Neutrophil (primary cell): ENCODE data around the gene NUDT16.

Experiments used
- H3K27ac ChIP-seq: fragments of 200-600 bp; sonication (generic); 2 replicates; pipeline ENCODE4 v1.5.1; 2016; ENCODE audit warnings: mild to moderate bottlenecking, moderate library complexity
- H3K27me3 ChIP-seq: fragments of 200-600 bp; sonication (generic); 2 replicates; pipeline ENCODE4 v1.6.0; 2016; ENCODE audit warnings: mild to moderate bottlenecking
- H3K36me3 ChIP-seq: fragments of 200-600 bp; sonication (generic); 2 replicates; pipeline ENCODE4 v1.5.1; 2017
- H3K4me1 ChIP-seq, 2 experiments: fragments of 200-600 bp in 1 of 2; sonication (generic) in 1 of 2; 1 replicate in 1 of 2; 2 replicates in 1 of 2; pipeline versions ENCODE4 v1.5.1 to v1.6.1; 2013 to 2016; ENCODE audit warnings: low read depth in 1 of 2, low read length in 1 of 2, mild to moderate bottlenecking in 1 of 2, moderate library complexity in 1 of 2; ENCODE audit not compliant: control insufficient read depth in 1 of 2, insufficient read depth in 1 of 2
- H3K4me3 ChIP-seq, 2 experiments: fragments of 200-600 bp in 1 of 2; sonication (generic) in 1 of 2; 1 replicate in 1 of 2; 2 replicates in 1 of 2; pipeline ENCODE4 v1.5.1; 2013 to 2016; ENCODE audit warnings: low read depth in 1 of 2, low read length in 1 of 2, mild to moderate bottlenecking in 1 of 2, moderate library complexity in 1 of 2
- H3K9me3 ChIP-seq: fragments of 200-600 bp; sonication (generic); 2 replicates; pipeline ENCODE4 v1.5.1; 2016
- TF ChIP-seq, protein P1 (sequence below): fragments of 200-600 bp; sonication (generic); IDR thresholded peaks from 2 replicates; pipeline ENCODE4 v1.5.1; 2016; ENCODE audit warnings: antibody characterized with exemption

NUDT16 gene

DNA sequence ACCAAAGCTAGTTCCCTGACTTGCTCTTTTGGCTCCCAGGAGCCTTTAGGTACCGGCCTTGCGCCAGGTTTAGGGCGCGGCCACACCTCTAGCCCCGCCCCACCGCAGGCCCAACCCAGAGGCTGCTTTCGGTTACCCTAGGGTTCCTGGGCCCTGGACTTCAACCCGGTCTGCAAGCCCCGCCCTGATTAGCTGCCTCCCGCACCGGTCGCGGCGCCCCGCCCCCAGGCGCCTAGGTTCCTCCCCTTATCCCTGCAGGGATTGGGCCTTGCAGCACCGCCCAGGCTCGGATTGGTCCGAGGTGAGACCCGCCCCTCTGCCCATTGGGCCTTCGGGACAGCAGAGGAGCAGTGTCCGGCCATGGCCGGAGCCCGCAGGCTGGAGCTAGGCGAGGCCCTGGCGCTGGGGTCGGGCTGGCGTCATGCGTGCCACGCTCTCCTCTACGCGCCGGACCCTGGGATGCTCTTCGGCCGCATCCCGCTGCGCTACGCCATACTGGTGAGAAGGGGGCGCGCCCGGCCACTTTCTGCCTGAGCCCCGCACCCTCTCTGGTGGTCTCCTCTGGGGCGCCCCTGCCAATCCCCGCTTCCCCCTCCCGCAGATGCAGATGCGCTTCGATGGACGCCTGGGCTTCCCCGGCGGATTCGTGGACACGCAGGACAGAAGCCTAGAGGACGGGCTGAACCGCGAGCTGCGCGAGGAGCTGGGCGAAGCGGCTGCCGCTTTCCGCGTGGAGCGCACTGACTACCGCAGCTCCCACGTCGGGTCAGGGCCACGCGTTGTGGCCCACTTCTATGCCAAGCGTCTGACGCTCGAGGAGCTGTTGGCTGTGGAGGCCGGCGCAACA, at the start of gene NUDT16:
Gene NUDT16, plus strand, starts transcription at position 330 of the 847 bp plus-strand sequence. Its CDS starts 31 bp downstream, at position 361.
- TF ChIP-seq, protein P1, sequence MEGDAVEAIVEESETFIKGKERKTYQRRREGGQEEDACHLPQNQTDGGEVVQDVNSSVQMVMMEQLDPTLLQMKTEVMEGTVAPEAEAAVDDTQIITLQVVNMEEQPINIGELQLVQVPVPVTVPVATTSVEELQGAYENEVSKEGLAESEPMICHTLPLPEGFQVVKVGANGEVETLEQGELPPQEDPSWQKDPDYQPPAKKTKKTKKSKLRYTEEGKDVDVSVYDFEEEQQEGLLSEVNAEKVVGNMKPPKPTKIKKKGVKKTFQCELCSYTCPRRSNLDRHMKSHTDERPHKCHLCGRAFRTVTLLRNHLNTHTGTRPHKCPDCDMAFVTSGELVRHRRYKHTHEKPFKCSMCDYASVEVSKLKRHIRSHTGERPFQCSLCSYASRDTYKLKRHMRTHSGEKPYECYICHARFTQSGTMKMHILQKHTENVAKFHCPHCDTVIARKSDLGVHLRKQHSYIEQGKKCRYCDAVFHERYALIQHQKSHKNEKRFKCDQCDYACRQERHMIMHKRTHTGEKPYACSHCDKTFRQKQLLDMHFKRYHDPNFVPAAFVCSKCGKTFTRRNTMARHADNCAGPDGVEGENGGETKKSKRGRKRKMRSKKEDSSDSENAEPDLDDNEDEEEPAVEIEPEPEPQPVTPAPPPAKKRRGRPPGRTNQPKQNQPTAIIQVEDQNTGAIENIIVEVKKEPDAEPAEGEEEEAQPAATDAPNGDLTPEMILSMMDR: peak; percentile 47
- Histone ChIP-seq H3K4me1 (peaks cover 38 to 41% of the 10 kb centered on the region in 2 experiments), H3K9me3 (no peaks in the 10 kb centered on the region), H3K4me3 (peak within 1 kb of the TSS; percentile 89 to 90), H3K27me3 (no peaks in the 10 kb centered on the region), H3K36me3 (peaks cover 8% of the 10 kb centered on the region), H3K27ac (peak within 1 kb of the TSS; percentile 89)

DNA sequence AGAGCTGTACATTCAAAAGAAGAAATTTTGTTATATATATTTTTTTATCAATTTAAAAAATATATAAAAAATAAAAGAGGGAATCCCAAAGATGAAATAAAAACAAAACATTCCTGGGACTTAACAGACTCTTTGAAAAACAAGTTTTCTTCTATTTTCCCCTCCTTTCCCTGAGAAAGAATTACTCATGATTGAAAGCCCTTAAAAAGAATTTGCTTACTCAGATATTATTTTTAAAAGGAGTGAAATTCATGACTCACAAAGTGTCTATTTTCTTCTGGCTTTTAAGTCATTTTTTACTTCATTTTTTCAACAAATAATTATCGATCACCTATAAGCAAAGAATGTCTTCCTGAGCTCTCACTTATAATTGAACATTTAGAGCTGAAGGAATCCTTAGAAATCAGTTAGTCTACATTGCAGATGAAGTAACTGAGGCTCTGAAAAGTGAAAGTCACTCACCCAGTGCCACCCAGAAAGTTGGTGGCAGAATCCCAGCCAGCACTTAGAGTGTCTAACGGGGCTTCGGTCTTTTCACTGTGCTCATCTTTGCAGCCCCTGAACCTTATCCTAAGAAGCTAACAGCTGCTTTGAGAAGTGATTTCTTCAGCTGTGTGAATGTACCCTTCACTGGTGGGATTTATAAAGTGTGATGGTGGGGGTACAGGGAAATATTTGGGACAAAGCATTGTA, 42.5 kb upstream of the NUDT16 start:
- Histone ChIP-seq H3K9me3 (no peaks in the 10 kb centered on the region), H3K4me1 (no peaks in the 10 kb centered on the region), H3K27ac (no peak overlapping the region), H3K36me3 (no peaks in the 10 kb centered on the region), H3K4me3 (no peak overlapping the region), H3K27me3 (no peaks in the 10 kb centered on the region)
- TF ChIP-seq, protein P1: no peak

DNA sequence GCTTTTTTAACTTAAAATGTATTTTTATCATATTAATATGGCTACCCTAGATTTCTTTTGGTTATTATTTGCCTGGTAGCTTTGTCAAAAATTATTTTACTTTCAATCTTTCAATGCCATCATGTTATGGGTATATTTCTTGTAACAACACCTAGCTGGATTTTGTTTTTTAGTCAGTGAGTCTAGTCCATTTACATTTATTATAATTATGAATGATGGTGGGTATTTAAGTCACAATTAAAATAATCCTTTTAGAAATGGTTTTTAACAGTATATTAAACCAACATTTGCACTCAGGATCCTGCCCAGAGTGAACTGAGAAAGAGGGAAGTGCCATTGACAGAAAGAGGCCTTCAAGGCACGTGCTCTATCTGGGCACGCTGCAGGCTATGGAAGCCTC, 39.8 kb upstream of the NUDT16 start:
- no peaks in the 10 kb centered on the region for H3K9me3 ChIP-seq
- TF ChIP-seq, protein P1: no peak
- H3K4me1 ChIP-seq: no peaks in the 10 kb centered on the region
- H3K36me3 ChIP-seq: no peaks in the 10 kb centered on the region
- no peak overlapping the region for H3K4me3 ChIP-seq
- no peak overlapping the region for H3K27ac ChIP-seq
- H3K27me3 ChIP-seq: no peaks in the 10 kb centered on the region

DNA sequence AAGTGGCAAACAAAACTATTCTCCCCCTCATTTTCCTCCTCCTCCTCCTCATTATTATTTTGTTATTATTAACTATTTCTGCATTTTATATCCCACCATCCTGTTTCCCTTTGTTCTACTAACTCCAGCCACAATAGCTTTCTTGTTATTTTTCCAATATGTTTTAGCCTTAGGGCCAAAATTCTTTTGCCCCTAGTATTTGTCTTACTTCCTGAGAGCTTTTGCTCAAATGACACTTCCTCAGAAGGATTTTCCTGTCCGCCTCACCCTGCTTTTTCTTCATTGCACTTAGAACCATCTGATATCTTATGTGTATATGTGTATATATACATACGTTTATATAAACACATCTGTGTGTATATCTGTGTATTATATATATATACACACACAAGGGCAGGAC, 32.7 kb upstream of the NUDT16 start:
- Histone ChIP-seq H3K36me3 (no peaks in the 10 kb centered on the region), H3K9me3 (no peaks in the 10 kb centered on the region), H3K27me3 (no peaks in the 10 kb centered on the region), H3K27ac (no peak overlapping the region), H3K4me3 (no peak overlapping the region), H3K4me1 (peaks cover 12 to 16% of the 10 kb centered on the region in 2 experiments)
- TF ChIP-seq, protein P1: no peak

DNA sequence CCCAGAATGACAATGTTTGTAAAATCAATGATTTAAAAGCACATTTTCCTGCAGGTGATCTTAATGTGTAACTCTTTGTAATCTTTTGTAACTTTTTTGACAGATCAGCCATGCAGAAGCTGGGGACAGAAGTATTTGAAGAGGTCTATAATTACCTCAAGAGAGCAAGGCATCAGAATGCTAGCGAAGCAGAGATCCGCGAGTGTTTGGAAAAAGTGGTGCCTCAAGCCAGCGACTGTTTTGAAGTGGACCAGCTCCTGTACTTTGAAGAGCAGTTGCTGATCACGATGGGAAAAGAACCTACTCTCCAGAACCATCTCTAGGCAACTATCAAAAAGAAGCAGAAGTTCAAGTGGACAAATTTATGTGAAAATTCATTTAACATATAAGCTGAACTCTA, 32.1 kb upstream of the NUDT16 start:
- no peaks in the 10 kb centered on the region for H3K27me3 ChIP-seq
- H3K4me3 ChIP-seq: no peak overlapping the region
- TF ChIP-seq, protein P1: no peak
- no peaks in the 10 kb centered on the region for H3K36me3 ChIP-seq
- H3K27ac ChIP-seq: no peak overlapping the region
- H3K4me1 ChIP-seq: peaks cover 14 to 20% of the 10 kb centered on the region in 2 experiments
- H3K9me3 ChIP-seq: no peaks in the 10 kb centered on the region
